Gastroesophageal sphincter (tissue), 4 donors: ENCODE measurements around the gene GSPT1. TPM values are rescaled to one million over a fixed set of nuclear protein-coding genes. Genes with fewer than 3 reads are reported as not detected.

Experiments
- ATAC-seq: fragments of 150-250 bp; one replicate; pipeline ENCODE4 v1.9.1; 2016; ENCODE audit warnings: mild to moderate bottlenecking, moderate library complexity
- H3K27ac ChIP-seq, 4 donors: fragments of 200-600 bp; sonication (generic) in 3 of 4; 1 replicate in 3 of 4; 2 replicates in 1 of 4; pipeline ENCODE4 v1.5.1; 2016 to 2019
- H3K27me3 ChIP-seq: fragments of 200-600 bp; sonication (generic); one replicate; pipeline ENCODE4 v1.5.1; 2019
- H3K36me3 ChIP-seq, 2 donors: fragments of 200-600 bp; sonication (generic); one replicate each; pipeline ENCODE4 v1.5.1; 2019; ENCODE audit warnings: control low read depth in 1 of 2
- H3K4me1 ChIP-seq, 3 donors: fragments of 200-600 bp; sonication (generic); 1 replicate in 2 of 3; 2 replicates in 1 of 3; pipeline ENCODE4 v1.5.1; 2016 to 2019; ENCODE audit warnings: control low read depth in 2 of 3
- H3K4me3 ChIP-seq, 2 donors: fragments of 200-600 bp; sonication (generic); one replicate each; pipeline ENCODE4 v1.5.1; 2019; ENCODE audit warnings: mild to moderate bottlenecking in 1 of 2, moderate library complexity in 1 of 2
- H3K9me3 ChIP-seq, 3 donors: fragments of 200-600 bp; sonication (generic); one replicate each; pipeline ENCODE4 v1.5.1; 2017 to 2019; ENCODE audit warnings: control low read depth in 2 of 3
- CTCF ChIP-seq, 4 experiments: fragments of 200-600 bp in 2 of 4; fragments of 450-650 bp in 2 of 4; sonication (generic) in 1 of 4; IDR thresholded peaks; one replicate each; pipeline ENCODE4 v1.5.1; 2017 to 2019; ENCODE audit warnings: antibody characterized with exemption in 4 of 4, mild to moderate bottlenecking in 2 of 4, moderate library complexity in 2 of 4
- EP300 ChIP-seq: sonication (generic); formaldehyde crosslinking; IDR thresholded peaks from one replicate; pipeline ENCODE4 v1.6.1; 2017; ENCODE audit warnings: antibody characterized with exemption, mild to moderate bottlenecking
- POLR2A ChIP-seq, 2 donors: fragments of 450-650 bp; IDR thresholded peaks; one replicate each; pipeline ENCODE4 v1.6.1; 2017; ENCODE audit warnings: antibody characterized with exemption in 2 of 2, mild to moderate bottlenecking in 2 of 2, moderate library complexity in 1 of 2
- POLR2AphosphoS5 ChIP-seq: sonication (generic); formaldehyde crosslinking; IDR thresholded peaks from one replicate; pipeline ENCODE4 v1.6.1; 2017; ENCODE audit warnings: antibody characterized with exemption
- WGBS, 2 donors: methylation state at CpG; one replicate each; pipeline ENCODE4 v1.1.5; 2018; ENCODE audit warnings: low coverage in 1 of 2; 5-methylcytosine and 5-hydroxymethylcytosine counted together
- total RNA-seq, 4 donors: library from RNA; depleted of rRNA; stranded (reverse); fragments of >200 nt; gene quantifications; one replicate each; pipeline ENCODE4 v1.1.0, GENCODE V29; 2016

The GSPT1 gene
- total RNA-seq, 4 donors from 2014 or later: 55.3 to 86.2 (median 72.6) TPM

DNA sequence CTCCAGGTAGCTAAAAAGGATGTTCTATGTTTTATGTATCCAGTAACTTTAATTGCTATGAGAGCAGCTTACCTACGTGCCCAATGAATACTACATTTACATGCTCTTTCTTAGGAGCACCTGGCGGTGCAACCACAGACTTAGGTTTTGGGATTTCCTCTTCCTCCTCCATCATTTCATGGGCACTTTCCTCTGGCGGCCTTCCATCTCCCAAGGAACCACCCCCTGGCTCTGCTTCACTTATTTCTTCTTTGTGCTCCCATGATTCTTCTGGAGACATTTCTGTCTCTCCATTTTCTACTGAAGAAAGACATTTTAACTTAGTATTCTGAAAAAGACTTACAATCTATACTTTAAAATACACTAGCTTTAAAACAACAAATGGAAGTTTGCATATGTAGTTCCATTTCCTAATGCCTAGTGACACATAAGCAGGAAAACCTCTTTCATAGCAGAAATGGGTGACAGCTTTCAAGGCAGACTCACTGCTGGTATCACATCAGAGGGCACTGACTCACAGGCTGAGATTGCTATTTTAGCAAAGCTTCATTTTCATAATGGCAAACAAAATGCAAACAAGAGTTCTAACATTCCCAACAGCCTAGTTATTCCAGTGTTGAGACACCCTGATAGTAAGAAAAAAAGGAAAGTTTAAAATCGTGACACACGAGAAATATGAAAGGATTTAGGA lies 19.1 kb downstream of the GSPT1 start:
- Histone ChIP-seq H3K27me3 (no peaks in the 10 kb centered on the region), H3K9me3 (no peaks in the 10 kb centered on the region), H3K27ac (no peak overlapping the region), H3K4me1 (peaks cover 0 to 39% (median 0%) of the 10 kb centered on the region in 3 donors), H3K4me3 (no peak overlapping the region), H3K36me3 (peaks cover 0 to 52% of the 10 kb centered on the region in 2 donors)
- TF ChIP-seq POLR2A (IDR thresholded peaks at IDR 0.05): no peak
- TF ChIP-seq CTCF (IDR thresholded peaks at IDR 0.05): no peak
- no peak for TF ChIP-seq POLR2AphosphoS5
- TF ChIP-seq EP300: no peak
- no peak for ATAC-seq
- 38 to 61% methylated on average over 3 to 5 of the region's 5 CpGs for WGBS, 2 donors

DNA sequence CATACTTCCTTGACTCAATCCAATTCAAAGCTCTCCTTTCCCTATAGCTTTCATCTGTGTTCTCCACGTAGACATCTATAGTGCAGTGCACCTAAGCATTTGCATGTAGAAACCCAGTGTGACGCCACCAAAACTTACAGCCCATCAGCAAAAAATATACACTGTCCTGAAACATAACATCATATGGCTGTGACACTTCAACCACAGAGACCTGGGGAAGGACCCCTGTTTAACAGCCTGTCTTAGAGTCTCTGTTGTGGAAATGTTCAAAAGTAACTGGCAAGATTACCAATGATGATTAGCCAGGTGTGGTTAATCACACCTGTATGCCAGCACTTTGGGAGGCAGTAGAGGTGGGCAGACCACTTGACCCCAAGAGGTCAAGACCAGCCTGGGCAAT lies 22.2 kb downstream of the GSPT1 start:
- no peak for TF ChIP-seq EP300
- TF ChIP-seq POLR2A (IDR thresholded peaks at IDR 0.05): no peak
- TF ChIP-seq POLR2AphosphoS5: no peak
- TF ChIP-seq CTCF (IDR thresholded peaks at IDR 0.05): no peak
- 71 to 100% methylated on average over 2 of the region's 2 CpGs for WGBS, 2 donors
- Histone ChIP-seq H3K27ac (no peak overlapping the region), H3K4me1 (peaks cover 0 to 10% (median 0%) of the 10 kb centered on the region in 3 donors), H3K9me3 (no peaks in the 10 kb centered on the region), H3K4me3 (no peak overlapping the region), H3K36me3 (peaks cover 0 to 80% of the 10 kb centered on the region in 2 donors), H3K27me3 (no peaks in the 10 kb centered on the region)
- no peak for ATAC-seq

DNA sequence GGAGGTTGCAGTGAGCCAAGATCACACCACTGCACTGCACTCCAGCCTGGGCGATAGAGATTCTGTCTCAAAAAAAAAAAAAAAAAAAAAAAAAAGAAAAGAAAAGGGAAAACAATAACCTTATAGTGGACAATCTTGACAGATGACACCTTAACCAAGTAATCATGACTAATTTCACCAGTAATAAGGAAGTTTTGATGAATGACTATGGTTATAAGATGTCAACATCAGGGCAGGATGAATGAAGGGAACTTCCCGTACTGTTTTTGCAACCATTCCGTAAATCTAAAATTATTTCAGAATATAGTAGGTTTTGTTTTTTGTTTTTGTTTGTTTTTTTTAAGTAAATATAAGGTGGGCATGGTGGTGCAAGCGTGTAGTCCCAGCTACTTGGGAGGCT lies 23.0 kb downstream of the GSPT1 start:
- WGBS, 2 donors: 61 to 78% methylated on average over 3 of the region's 4 CpGs
- H3K36me3 ChIP-seq: peaks cover 0 to 88% of the 10 kb centered on the region in 2 donors

GRCh38 chr16:11890231-11890965 lies 25.4 kb downstream of the GSPT1 start:
- no peak for ATAC-seq
- H3K4me3 ChIP-seq: no peak overlapping the region
- H3K9me3 ChIP-seq: no peaks in the 10 kb centered on the region
- H3K4me1 ChIP-seq: no peaks in the 10 kb centered on the region
- no peaks in the 10 kb centered on the region for H3K27me3 ChIP-seq
- 91 to 94% methylated on average over 5 of the region's 5 CpGs for WGBS, 2 donors
- no peak for TF ChIP-seq POLR2A (IDR thresholded peaks at IDR 0.05)
- no peak for TF ChIP-seq POLR2AphosphoS5
- no peak overlapping the region for H3K27ac ChIP-seq
- H3K36me3 ChIP-seq: peaks cover 0 to 95% of the 10 kb centered on the region in 2 donors

More for the DNA sequence above, 23.0 kb downstream of the GSPT1 start:
- no peak overlapping the region for H3K4me3 ChIP-seq
- no peak for ATAC-seq
- no peak for TF ChIP-seq POLR2A (IDR thresholded peaks at IDR 0.05)
- no peak for TF ChIP-seq CTCF (IDR thresholded peaks at IDR 0.05)
- no peak for TF ChIP-seq POLR2AphosphoS5
- TF ChIP-seq EP300: no peak
- no peaks in the 10 kb centered on the region for H3K9me3 ChIP-seq
- H3K27me3 ChIP-seq: no peaks in the 10 kb centered on the region
- peaks cover 0 to 6% (median 0%) of the 10 kb centered on the region in 3 donors for H3K4me1 ChIP-seq
- H3K27ac ChIP-seq: no peak overlapping the region

- ATAC-seq: no peak
- 72 to 78% methylated on average over 2 to 6 of the region's 6 CpGs for WGBS, 2 donors
- H3K36me3 ChIP-seq: peaks cover 0 to 97% of the 10 kb centered on the region in 2 donors
- H3K4me3 ChIP-seq: no peak overlapping the region
- H3K9me3 ChIP-seq: no peaks in the 10 kb centered on the region
- H3K27me3 ChIP-seq: no peaks in the 10 kb centered on the region
- no peaks in the 10 kb centered on the region for H3K4me1 ChIP-seq
- TF ChIP-seq POLR2AphosphoS5: no peak
- H3K27ac ChIP-seq: no peak overlapping the region
These were observed 28.9 kb downstream of the GSPT1 start for GRCh38 chr16:11886881-11887280.
